Measurements from ENCODE around the gene CFAP53.

The CFAP53 gene

GRCh38 chr18:50283469-50284209, 17.3 kb upstream of the CFAP53 start:
- TF ChIP-seq CTCF (conservative IDR thresholded peaks at IDR 0.05; ENCODE audit: low read depth) = no peak
- no peak for DNase-seq (ENCODE audit: low spot score)
- ChIA-PET POLR2A (ENCODE audit: low non-redundant PET) (no interaction called here), CTCF (no interaction called here)
- H3K27ac ChIP-seq = peak overlapping the region; percentile 91

GRCh38 chr18:50282521-50283335, 16.4 kb upstream of the CFAP53 start:
- POLR2A ChIA-PET (ENCODE audit: low non-redundant PET) = no interaction called here
- CTCF ChIA-PET = no interaction called here
- no peak for TF ChIP-seq CTCF (conservative IDR thresholded peaks at IDR 0.05; ENCODE audit: low read depth)
- no peak for DNase-seq (ENCODE audit: low spot score)
- H3K27ac ChIP-seq = peak overlapping the region; percentile 91

- POLR2A ChIA-PET (ENCODE audit: low non-redundant PET) = no interaction called here
- H3K27ac ChIP-seq = peak overlapping the region; percentile 91
- DNase-seq (ENCODE audit: low spot score) = no peak
Observed at GRCh38 chr18:50281972-50282520, 15.8 kb upstream of the CFAP53 start.

GRCh38 chr18:50281295-50281971, 15.1 kb upstream of the CFAP53 start, which contains the start of gene MBD1:
Gene MBD1 (minus strand): TSS chr18:50281523. CDS start chr18:50279992, 1,531 bp downstream.
- ChIA-PET CTCF (no interaction called here), POLR2A (ENCODE audit: low non-redundant PET) (no interaction called here)
- peak; percentile 90 for DNase-seq (ENCODE audit: low spot score)
- peak within 1 kb of the TSS; percentile 91 for H3K27ac ChIP-seq
- TF ChIP-seq CTCF (conservative IDR thresholded peaks at IDR 0.05; ENCODE audit: low read depth) = no peak

More at GRCh38 chr18:50281972-50282520, 15.8 kb upstream of the CFAP53 start:
- no peak for TF ChIP-seq CTCF (conservative IDR thresholded peaks at IDR 0.05; ENCODE audit: low read depth)
- CTCF ChIA-PET = no interaction called here

GRCh38 chr18:50280707-50281294, 14.5 kb upstream of the CFAP53 start:
- H3K27ac ChIP-seq = peak overlapping the region; percentile 91
- no peak for TF ChIP-seq CTCF (conservative IDR thresholded peaks at IDR 0.05; ENCODE audit: low read depth)
- ChIA-PET POLR2A (ENCODE audit: low non-redundant PET) (no interaction called here), CTCF (no interaction called here)
- no peak for DNase-seq (ENCODE audit: low spot score)

- CTCF ChIA-PET = no interaction called here
- no peak for TF ChIP-seq CTCF (conservative IDR thresholded peaks at IDR 0.05; ENCODE audit: low read depth)
- H3K27ac ChIP-seq = peak overlapping the region; percentile 64
- no peak for DNase-seq (ENCODE audit: low spot score)
- POLR2A ChIA-PET (ENCODE audit: low non-redundant PET) = no interaction called here
Observed at GRCh38 chr18:50279752-50280151, 13.5 kb upstream of the CFAP53 start.
